Retina (tissue), 1 donor: Measurements from ENCODE around the gene GPRC5D.

Experiments
- DNase-seq: peaks from one replicate; pipeline ENCODE4 v3.0.0-alpha.2; 2016

GPRC5D gene

GRCh38 chr12:12952036-12952435 lies at the start of gene GPRC5D:
Gene GPRC5D (minus strand): TSS chr12:12952170. CDS start chr12:12950384, 1,786 bp downstream.
- DNase-seq: no peak

- no peak for DNase-seq
Measured at GRCh38 chr12:13001775-13002040, 49.7 kb upstream of the GPRC5D start.

- DNase-seq: peak; percentile 82
Measured at GRCh38 chr12:13000925-13001774, 49.2 kb upstream of the GPRC5D start.

- DNase-seq: no peak
Measured at GRCh38 chr12:13000616-13000924, 48.6 kb upstream of the GPRC5D start.

- peak; percentile 93 for DNase-seq
Measured at GRCh38 chr12:12999959-13000615, 48.1 kb upstream of the GPRC5D start, which contains the start of gene HEBP1. Gene HEBP1 (minus strand): TSS chr12:13000265. CDS start chr12:13000114, 151 bp downstream.

GRCh38 chr12:12999271-12999958 lies 47.4 kb upstream of the GPRC5D start:
- DNase-seq: no peak

GRCh38 chr12:12998248-12998647 lies 46.3 kb upstream of the GPRC5D start:
- no peak for DNase-seq

GRCh38 chr12:12997734-12998133 lies 45.8 kb upstream of the GPRC5D start:
- DNase-seq: no peak

GRCh38 chr12:12997156-12997555 lies 45.2 kb upstream of the GPRC5D start:
- no peak for DNase-seq

GRCh38 chr12:12996209-12996608 lies 44.2 kb upstream of the GPRC5D start:
- no peak for DNase-seq

- no peak for DNase-seq
Measured at GRCh38 chr12:12995088-12995487, 43.1 kb upstream of the GPRC5D start.

- DNase-seq: no peak
Measured at GRCh38 chr12:12993367-12993766, 41.4 kb upstream of the GPRC5D start.

GRCh38 chr12:12992418-12993130 lies 40.6 kb upstream of the GPRC5D start:
- no peak for DNase-seq

GRCh38 chr12:12990700-12991468 lies 38.9 kb upstream of the GPRC5D start:
- DNase-seq: no peak

- no peak for DNase-seq
Measured at GRCh38 chr12:12987421-12987820, 35.5 kb upstream of the GPRC5D start.

- DNase-seq: no peak
Measured at GRCh38 chr12:12986775-12987331, 34.9 kb upstream of the GPRC5D start.

GRCh38 chr12:12985817-12986408 lies 33.9 kb upstream of the GPRC5D start:
- no peak for DNase-seq

GRCh38 chr12:12984149-12984548 lies 32.2 kb upstream of the GPRC5D start:
- DNase-seq: no peak

- DNase-seq: peak; percentile 24
Measured at GRCh38 chr12:12983420-12984035, 31.6 kb upstream of the GPRC5D start.

GRCh38 chr12:12982331-12982730 lies 30.4 kb upstream of the GPRC5D start:
- DNase-seq: no peak

- DNase-seq: no peak
Measured at GRCh38 chr12:12979731-12980259, 27.8 kb upstream of the GPRC5D start.
